Stimulated activated CD8-positive, alpha-beta memory T cell treated with anti-CD3 and anti-CD28 coated beads, Interleukin-4, amount 100 ng/mL, for 4 hours (primary cell): Measurements from ENCODE around the gene NPVF.
A peak's percentile ranks its signal among the peaks of the same experiment; 100 is the strongest.

ENCODE experiments used
- DNase-seq, 2 donors: peaks; one replicate each; pipeline ENCODE4 v3.0.0-alpha.2; 2020; ENCODE audit warnings: low read depth in 2 of 2, low spot score in 1 of 2

The NPVF gene

GRCh38 chr7:25235471-25235870 lies 7.2 kb upstream of the NPVF start:
- DNase-seq, result no peak

GRCh38 chr7:25234336-25234735 lies 6.0 kb upstream of the NPVF start:
- DNase-seq, result no peak

GRCh38 chr7:25223206-25223605 lies 5.1 kb downstream of the NPVF start:
- DNase-seq, result no peak

- no peak for DNase-seq
These were observed 5.6 kb downstream of the NPVF start for GRCh38 chr7:25222666-25223065.

GRCh38 chr7:25221009-25221408 lies 7.3 kb downstream of the NPVF start:
- no peak for DNase-seq

GRCh38 chr7:25218191-25218590 lies 10.1 kb downstream of the NPVF start:
- no peak for DNase-seq

- no peak for DNase-seq
These were observed 11.4 kb downstream of the NPVF start for GRCh38 chr7:25216837-25217236.

GRCh38 chr7:25215694-25216335 lies 12.5 kb downstream of the NPVF start:
- DNase-seq, result no peak

GRCh38 chr7:25208525-25209221 lies 19.6 kb downstream of the NPVF start:
- DNase-seq, result no peak

- no peak for DNase-seq
These were observed 20.4 kb downstream of the NPVF start for GRCh38 chr7:25207887-25208286.

- DNase-seq, result no peak
These were observed 21.5 kb downstream of the NPVF start for GRCh38 chr7:25206765-25207164.

GRCh38 chr7:25196132-25196896 lies 32.0 kb downstream of the NPVF start:
- DNase-seq, result no peak

- no peak for DNase-seq
These were observed 34.2 kb downstream of the NPVF start for GRCh38 chr7:25194036-25194435.

- no peak for DNase-seq
These were observed 36.2 kb downstream of the NPVF start for GRCh38 chr7:25192043-25192442.

- no peak for DNase-seq
These were observed 39.1 kb downstream of the NPVF start for GRCh38 chr7:25189197-25189596.

GRCh38 chr7:25187932-25188331 lies 40.4 kb downstream of the NPVF start:
- no peak for DNase-seq

GRCh38 chr7:25186436-25186835 lies 41.9 kb downstream of the NPVF start:
- DNase-seq, result no peak

GRCh38 chr7:25181532-25181931 lies 46.8 kb downstream of the NPVF start:
- no peak for DNase-seq

GRCh38 chr7:25180946-25181345 lies 47.3 kb downstream of the NPVF start:
- DNase-seq, result no peak

GRCh38 chr7:25180592-25180923 lies 47.7 kb downstream of the NPVF start:
- no peak for DNase-seq

- DNase-seq, result peak; percentile 88 to 93
These were observed 48.3 kb downstream of the NPVF start for GRCh38 chr7:25179771-25180591.

GRCh38 chr7:25179325-25179724 lies 49.0 kb downstream of the NPVF start:
- DNase-seq, result no peak
